Measurements from ENCODE around the gene FAM171A2. TPM values are rescaled to one million over a fixed set of nuclear protein-coding genes. Genes with fewer than 3 reads are reported as not detected.

The FAM171A2 gene
- total RNA-seq, 1 experiment from 2014 or later: 3.4 TPM

GRCh38 chr17:44323359-44324091 is 40.1 kb downstream of the FAM171A2 start:
- DNase-seq (ENCODE audit: low spot score): no peak

GRCh38 chr17:44322236-44322895 is 41.3 kb downstream of the FAM171A2 start:
- no peak for DNase-seq (ENCODE audit: low spot score)

GRCh38 chr17:44321246-44322120 is 42.2 kb downstream of the FAM171A2 start:
- DNase-seq (ENCODE audit: low spot score): no peak

GRCh38 chr17:44320066-44320465 is 43.6 kb downstream of the FAM171A2 start:
- no peak for DNase-seq (ENCODE audit: low spot score)

GRCh38 chr17:44318077-44318892 is 45.4 kb downstream of the FAM171A2 start:
- DNase-seq (ENCODE audit: low spot score): no peak

- no peak for DNase-seq (ENCODE audit: low spot score)
Measured at GRCh38 chr17:44317545-44317944, 46.1 kb downstream of the FAM171A2 start.

GRCh38 chr17:44315760-44316731 is 47.6 kb downstream of the FAM171A2 start:
- DNase-seq (ENCODE audit: low spot score): no peak

- DNase-seq (ENCODE audit: low spot score): no peak
Measured at GRCh38 chr17:44314869-44315661, 48.6 kb downstream of the FAM171A2 start.

- DNase-seq (ENCODE audit: low spot score): no peak
Measured at GRCh38 chr17:44314524-44314868, 49.2 kb downstream of the FAM171A2 start.

GRCh38 chr17:44314031-44314430 is 49.6 kb downstream of the FAM171A2 start:
- no peak for DNase-seq (ENCODE audit: low spot score)

GRCh38 chr17:44312396-44313104 is 51.1 kb downstream of the FAM171A2 start:
- DNase-seq (ENCODE audit: low spot score): no peak

GRCh38 chr17:44311562-44312181 is 52.0 kb downstream of the FAM171A2 start:
- DNase-seq (ENCODE audit: low spot score): no peak

GRCh38 chr17:44310609-44311376 is 52.9 kb downstream of the FAM171A2 start:
- no peak for DNase-seq (ENCODE audit: low spot score)

- no peak for DNase-seq (ENCODE audit: low spot score)
Measured at GRCh38 chr17:44310188-44310587, 53.5 kb downstream of the FAM171A2 start.

- no peak for DNase-seq (ENCODE audit: low spot score)
Measured at GRCh38 chr17:44309472-44309871, 54.2 kb downstream of the FAM171A2 start.

GRCh38 chr17:44308865-44309264 is 54.8 kb downstream of the FAM171A2 start:
- no peak for DNase-seq (ENCODE audit: low spot score)

- DNase-seq (ENCODE audit: low spot score): no peak
Measured at GRCh38 chr17:44308320-44308818, 55.3 kb downstream of the FAM171A2 start, which contains the start of gene RUNDC3A. Gene RUNDC3A (plus strand): TSS chr17:44308601. CDS start chr17:44308833, 232 bp downstream.

Measured in H4 (cell line).